ENCODE data around the gene MVD. TPM values are rescaled to one million over a fixed set of nuclear protein-coding genes. Genes with fewer than 3 reads are reported as not detected.

The MVD gene
- total and polyA plus RNA-seq, 2 of the 4 experiments (the other 2 are of a cell fraction) = 18.3 to 28.4 TPM

- in situ Hi-C loops (cut with MboI; ENCODE audit: low sequenced_read_pairs) = no loop called here
- Histone ChIP-seq H4K8ac (ENCODE audit: low read depth in 2 of 2, low read length in 2 of 2) (no peak overlapping the region), H3K4me3 (ENCODE audit: insufficient read depth, low read depth, low read length) (no peak overlapping the region), H2BK15ac (ENCODE audit: low read depth, low read length) (no peak overlapping the region), H3K9ac (ENCODE audit: low read depth, low read length) (no peak overlapping the region), H3K14ac (replicated peaks; ENCODE audit: low read depth, low read length) (no peak overlapping the region), H2AK9ac (replicated peaks; ENCODE audit: low read depth, low read length, poor library complexity) (no peak overlapping the region), H2BK20ac (ENCODE audit: low read depth, low read length) (no peak overlapping the region), H4K5ac (ENCODE audit: low read depth, low read length) (no peak overlapping the region), H3K18ac (ENCODE audit: low read depth, low read length) (no peak overlapping the region), H3K4me2 (ENCODE audit: low read depth, low read length) (no peak overlapping the region), H3K27me3 (ENCODE audit: control insufficient read depth, insufficient read depth, low read length) (peaks cover 31% of the 10 kb centered on the region), H2AFZ (replicated peaks; ENCODE audit: low read length, poor library complexity) (no peak overlapping the region), H3K4ac (ENCODE audit: low read depth, low read length) (no peak overlapping the region), H2BK120ac (ENCODE audit: low read depth, low read length) (no peak overlapping the region), H2AK5ac (ENCODE audit: low read depth, low read length) (no peak overlapping the region), H3K23ac (ENCODE audit: low read depth, low read length) (no peak overlapping the region), H2BK5ac (ENCODE audit: low read depth, low read length, poor library complexity, severe bottlenecking) (no peak overlapping the region), H4K91ac (ENCODE audit: insufficient read depth, low read depth, low read length) (no peak overlapping the region), H4K20me1 (ENCODE audit: insufficient read depth, low read length) (peaks cover under 1% of the 10 kb centered on the region; the same call in 1 of the 2 replicates), H3K27ac (ENCODE audit: insufficient read depth, low read length) (no peak overlapping the region), H3K9me1 (ENCODE audit: insufficient read depth, low read length) (no peaks in the 10 kb centered on the region), H3K9me3 (ENCODE audit: control insufficient read depth, insufficient read depth, low read length) (no peaks in the 10 kb centered on the region), H3K36me3 (ENCODE audit: control insufficient read depth, insufficient read depth, low read length) (peaks cover 5% of the 10 kb centered on the region; the same call in 1 of the 2 replicates), H3K56ac (ENCODE audit: extremely low read depth, insufficient read depth, low read length) (no peak overlapping the region), H3K4me1 (ENCODE audit: control insufficient read depth, insufficient read depth, low read length) (no peaks in the 10 kb centered on the region), H3K79me1 (ENCODE audit: low read depth in 1 of 2, low read length in 2 of 2) (no peaks in the 10 kb centered on the region)
- POLR2A ChIA-PET (ENCODE audit: unreplicated experiment) = no interaction called here
- 83% methylated on average over 5 of the region's 26 CpGs; no CpG with 5 or more reads in 1 of the 2 experiments for WGBS, 2 experiments (ENCODE audit: extremely low coverage in 2 of 2, insufficient read length in 1 of 2)
- intact Hi-C loops (cut with micrococcal nuclease) = no loop called here
- no peak for TF ChIP-seq FOS (IDR thresholded peaks at IDR 0.05; ENCODE audit: low read depth, low read length)
- no peak for TF ChIP-seq RAD21 (IDR thresholded peaks at IDR 0.05; ENCODE audit: low read length)
- no peak for TF ChIP-seq ELK1 (IDR thresholded peaks at IDR 0.05; ENCODE audit: borderline replicate concordance, low read depth, low read length)
- no peak for TF ChIP-seq POLR2A (IDR thresholded peaks at IDR 0.05; ENCODE audit: low read depth, low read length)
- TF ChIP-seq MXI1 (IDR thresholded peaks at IDR 0.05; ENCODE audit: borderline replicate concordance, low read depth, low read length) = no peak
- TF ChIP-seq SMC3 (IDR thresholded peaks at IDR 0.05; ENCODE audit: low read depth, low read length) = no peak
- TF ChIP-seq BHLHE40 (IDR thresholded peaks at IDR 0.05; ENCODE audit: low read depth, low read length) = no peak
- no peak for TF ChIP-seq NFE2L2 (IDR thresholded peaks at IDR 0.05; ENCODE audit: low read depth, low read length)
- TF ChIP-seq MAZ (IDR thresholded peaks at IDR 0.05; ENCODE audit: borderline replicate concordance, low read depth, low read length) = no peak
- TF ChIP-seq, protein P1, sequence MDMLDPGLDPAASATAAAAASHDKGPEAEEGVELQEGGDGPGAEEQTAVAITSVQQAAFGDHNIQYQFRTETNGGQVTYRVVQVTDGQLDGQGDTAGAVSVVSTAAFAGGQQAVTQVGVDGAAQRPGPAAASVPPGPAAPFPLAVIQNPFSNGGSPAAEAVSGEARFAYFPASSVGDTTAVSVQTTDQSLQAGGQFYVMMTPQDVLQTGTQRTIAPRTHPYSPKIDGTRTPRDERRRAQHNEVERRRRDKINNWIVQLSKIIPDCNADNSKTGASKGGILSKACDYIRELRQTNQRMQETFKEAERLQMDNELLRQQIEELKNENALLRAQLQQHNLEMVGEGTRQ (IDR thresholded peaks at IDR 0.05; ENCODE audit: low read depth, low read length) = no peak
- no peak for TF ChIP-seq MAFK (IDR thresholded peaks at IDR 0.05; ENCODE audit: low read depth, low read length)
- no peak for TF ChIP-seq CTCF (conservative IDR thresholded peaks at IDR 0.05; ENCODE audit: low read depth, low read length)
- no peak for TF ChIP-seq RCOR1 (IDR thresholded peaks at IDR 0.05; ENCODE audit: insufficient replicate concordance, low read length)
- no peak for TF ChIP-seq CHD1 (IDR thresholded peaks at IDR 0.05; ENCODE audit: low read depth, low read length)
- CTCF ChIA-PET = no interaction called here
- dilution Hi-C loops (cut with HindIII; ENCODE audit: low sequenced_read_pairs, unreplicated experiment) = no loop called here
- no peak for ATAC-seq (ENCODE audit: low read depth)
- BruUV-seq (replicated peaks) = no TSS peak
- DNase-seq = no peak
These were observed 29.2 kb upstream of the MVD start for GRCh38 chr16:88691924-88692560.
